Stimulated activated CD8-positive, alpha-beta memory T cell treated with anti-CD3 and anti-CD28 coated beads, Interleukin-2, amount 100 ng/mL, for 48 hours (primary cell): ENCODE results near the gene NKD1.

Experiments
- DNase-seq, 2 donors: peaks; one replicate each; pipeline ENCODE4 v3.0.0-alpha.2; 2020; ENCODE audit warnings: low read depth in 2 of 2

Gene NKD1

DNA sequence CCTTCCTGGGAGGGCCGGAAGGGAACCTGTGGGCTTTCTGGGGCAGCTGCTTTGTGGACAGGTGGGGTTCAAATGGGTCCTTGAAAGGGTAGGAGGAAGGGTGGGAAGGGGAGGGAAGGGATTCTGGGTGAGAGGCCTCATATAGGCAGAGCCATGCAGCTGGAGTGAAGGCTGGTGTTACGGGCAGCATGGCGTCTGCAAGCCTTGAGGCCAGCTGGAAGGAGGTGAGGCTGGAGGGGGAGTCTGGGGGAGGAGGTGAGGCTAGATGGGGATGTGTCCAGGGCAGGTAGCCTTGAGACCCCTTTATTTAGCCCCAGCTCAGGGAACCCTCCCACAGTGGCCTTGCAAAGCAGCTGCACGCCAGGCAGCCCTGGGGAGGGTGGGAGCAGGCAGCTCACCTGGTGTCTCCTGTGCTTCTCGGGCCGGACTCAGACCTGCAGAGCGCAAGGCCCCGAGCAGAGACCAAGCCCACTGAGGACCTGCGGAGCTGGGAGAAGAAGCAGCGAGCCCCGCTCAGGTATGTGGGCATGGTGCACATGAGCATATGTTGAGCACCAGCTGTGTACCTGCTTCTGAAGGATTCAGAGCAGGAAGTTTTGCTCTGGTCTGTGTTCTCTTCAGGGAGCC lies 82.3 kb downstream of the NKD1 start:
- DNase-seq = no peak

- no peak for DNase-seq
These were observed 83.2 kb downstream of the NKD1 start for GRCh38 chr16:50631249-50631984.

- DNase-seq = no peak
These were observed 83.9 kb downstream of the NKD1 start for GRCh38 chr16:50631985-50632576.

- DNase-seq = no peak
These were observed 85.0 kb downstream of the NKD1 start for GRCh38 chr16:50632927-50633800.

GRCh38 chr16:50634090-50634489 lies 85.9 kb downstream of the NKD1 start:
- DNase-seq = no peak

DNA sequence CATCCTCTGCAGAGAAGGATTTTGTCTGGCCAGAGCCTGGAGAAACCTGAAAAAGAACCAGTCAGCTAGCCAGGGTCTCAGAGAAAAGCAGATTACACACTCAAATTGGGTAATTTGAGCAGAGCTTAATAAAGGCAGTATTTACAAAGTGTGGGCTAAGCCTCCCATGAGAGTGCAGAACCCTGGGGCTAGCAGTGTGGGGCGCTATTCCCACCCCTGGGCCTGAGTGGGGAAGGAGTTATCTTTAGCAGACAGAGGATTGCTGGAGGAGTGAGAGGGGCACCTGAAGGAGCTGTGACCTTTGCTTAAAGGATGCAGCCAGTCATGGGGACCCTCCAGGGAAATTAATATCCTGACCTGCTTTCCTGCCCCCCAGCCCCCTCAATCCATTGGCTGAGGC lies 86.8 kb downstream of the NKD1 start:
- DNase-seq = no peak

DNA sequence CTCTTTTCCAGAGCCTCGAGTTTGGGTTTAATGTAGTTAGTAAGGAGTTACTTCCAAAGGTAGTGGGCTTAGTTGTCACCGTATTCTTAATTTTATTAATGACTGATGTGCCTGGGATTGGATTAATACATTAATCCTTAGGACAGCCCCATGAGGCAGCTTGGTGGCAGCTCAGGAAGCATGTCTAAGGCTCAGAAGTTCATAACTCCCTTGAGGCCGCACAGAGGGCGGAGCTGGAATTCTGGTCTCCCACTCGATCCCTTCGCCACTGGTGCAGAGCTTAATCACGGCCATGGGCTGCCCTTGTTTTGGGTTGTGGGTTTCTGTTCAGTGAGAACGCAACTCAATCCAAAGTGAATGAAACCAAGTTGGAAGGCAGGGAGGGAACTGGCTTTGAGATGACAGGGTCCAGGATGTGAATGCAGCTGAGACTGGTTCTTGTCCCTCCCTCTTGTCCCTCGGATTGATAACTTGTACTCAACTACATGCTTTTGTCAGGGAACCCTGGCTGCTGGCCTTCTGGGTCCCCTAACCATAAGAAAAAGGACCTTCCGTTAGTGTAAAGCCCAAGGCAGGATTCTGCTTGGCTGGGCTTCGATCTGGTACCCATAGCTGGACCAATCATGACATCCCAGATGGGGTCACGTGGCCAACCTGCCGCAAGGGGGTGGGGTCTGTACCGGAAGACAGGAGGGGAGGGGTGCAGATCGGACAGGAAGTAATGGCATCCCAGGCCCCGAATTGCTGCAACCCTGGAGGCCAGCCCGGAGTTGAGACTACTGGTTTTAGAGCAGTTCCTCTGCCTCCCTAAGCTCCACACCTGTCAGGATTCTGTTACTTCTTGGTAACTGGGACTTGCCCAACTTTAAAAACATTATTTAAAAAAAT lies 87.6 kb downstream of the NKD1 start:
- peak in 1 of 2 donors; percentile 10 for DNase-seq

- no peak for DNase-seq
These were observed 88.7 kb downstream of the NKD1 start for GRCh38 chr16:50636753-50637374.

DNA sequence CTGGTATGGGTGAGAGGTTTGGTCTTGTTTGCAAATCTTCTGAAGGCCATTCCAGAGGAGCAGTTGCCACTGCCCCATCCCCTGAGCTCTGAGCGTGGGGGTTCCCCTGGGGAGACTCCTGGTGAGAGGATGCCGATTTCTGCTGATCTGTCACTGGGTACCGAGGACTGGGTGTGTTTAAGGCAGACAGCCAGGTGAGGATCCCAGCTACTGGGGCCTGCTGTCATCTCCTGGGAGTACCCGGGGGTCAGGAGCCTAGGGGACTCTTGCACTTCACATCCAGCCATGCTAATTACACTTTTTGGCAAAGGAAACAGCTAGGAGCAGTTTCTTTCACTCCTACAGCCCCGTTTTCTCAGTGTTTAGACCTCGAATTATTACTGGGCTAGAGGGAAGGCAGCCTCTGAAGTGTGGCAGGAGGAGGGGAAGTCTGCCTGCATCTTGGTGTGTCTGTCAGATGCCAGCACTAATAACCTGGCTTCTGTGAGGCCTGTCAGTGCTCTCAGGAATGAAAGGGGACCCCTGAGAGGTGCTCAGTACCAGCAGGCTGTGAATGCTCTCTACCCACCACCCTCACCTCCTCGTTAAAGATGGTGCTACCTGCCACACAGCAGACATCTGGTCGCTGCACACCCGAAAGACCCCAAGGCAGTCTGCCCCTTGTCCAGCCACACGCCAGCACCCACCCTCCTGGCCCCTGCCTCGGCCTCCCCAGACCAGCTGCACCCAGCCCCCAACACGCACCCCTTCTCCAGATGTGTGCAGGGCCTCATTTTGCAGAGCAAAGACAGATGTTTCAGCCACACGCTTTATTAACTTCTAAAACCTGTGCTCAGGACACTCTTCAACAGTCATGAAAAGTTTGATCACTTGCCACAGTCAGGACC lies 89.8 kb downstream of the NKD1 start:
- DNase-seq = no peak

DNA sequence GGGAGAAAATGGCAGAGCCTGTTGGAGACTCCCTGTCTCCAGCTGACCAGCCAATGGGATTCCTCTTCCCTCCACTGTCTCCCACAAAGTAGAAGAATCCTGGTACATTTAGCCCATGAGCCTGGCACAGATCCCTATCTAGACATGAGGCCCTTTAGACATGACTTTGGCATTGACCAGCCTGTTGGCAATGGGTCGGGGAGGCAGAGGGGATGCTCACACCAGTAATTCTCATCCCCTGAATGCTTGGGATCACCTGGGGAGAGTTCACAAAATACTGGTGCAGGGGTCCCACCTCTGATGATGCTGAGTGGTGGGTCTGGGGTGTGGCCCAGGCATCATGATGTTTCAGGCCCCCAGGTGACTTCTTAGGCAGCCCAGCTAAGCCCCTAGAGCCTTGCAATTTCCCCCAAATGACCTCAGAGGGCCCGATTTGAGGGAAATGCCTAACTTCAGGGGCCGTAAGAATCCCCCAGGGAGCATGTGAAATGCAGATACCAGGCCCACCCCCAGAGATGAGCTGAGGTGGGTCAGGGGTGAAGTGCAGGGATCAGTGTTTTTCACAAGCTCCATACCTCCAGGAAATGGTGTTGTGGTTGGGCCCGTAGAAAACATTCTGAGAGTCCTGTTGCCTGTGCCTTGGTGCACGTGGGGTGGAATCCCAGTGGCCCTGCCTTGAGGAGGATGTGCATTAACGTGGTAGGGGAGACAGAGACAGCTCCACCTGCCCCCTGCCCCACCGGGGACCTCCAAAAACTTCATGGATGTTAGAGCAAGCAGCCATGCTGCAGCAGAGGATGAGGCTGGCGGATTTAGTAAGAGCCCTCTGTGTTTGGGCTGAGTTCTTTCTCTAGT lies 90.8 kb downstream of the NKD1 start:
- DNase-seq = no peak

- no peak for DNase-seq
These were observed 92.2 kb downstream of the NKD1 start for GRCh38 chr16:50640391-50640790.

DNA sequence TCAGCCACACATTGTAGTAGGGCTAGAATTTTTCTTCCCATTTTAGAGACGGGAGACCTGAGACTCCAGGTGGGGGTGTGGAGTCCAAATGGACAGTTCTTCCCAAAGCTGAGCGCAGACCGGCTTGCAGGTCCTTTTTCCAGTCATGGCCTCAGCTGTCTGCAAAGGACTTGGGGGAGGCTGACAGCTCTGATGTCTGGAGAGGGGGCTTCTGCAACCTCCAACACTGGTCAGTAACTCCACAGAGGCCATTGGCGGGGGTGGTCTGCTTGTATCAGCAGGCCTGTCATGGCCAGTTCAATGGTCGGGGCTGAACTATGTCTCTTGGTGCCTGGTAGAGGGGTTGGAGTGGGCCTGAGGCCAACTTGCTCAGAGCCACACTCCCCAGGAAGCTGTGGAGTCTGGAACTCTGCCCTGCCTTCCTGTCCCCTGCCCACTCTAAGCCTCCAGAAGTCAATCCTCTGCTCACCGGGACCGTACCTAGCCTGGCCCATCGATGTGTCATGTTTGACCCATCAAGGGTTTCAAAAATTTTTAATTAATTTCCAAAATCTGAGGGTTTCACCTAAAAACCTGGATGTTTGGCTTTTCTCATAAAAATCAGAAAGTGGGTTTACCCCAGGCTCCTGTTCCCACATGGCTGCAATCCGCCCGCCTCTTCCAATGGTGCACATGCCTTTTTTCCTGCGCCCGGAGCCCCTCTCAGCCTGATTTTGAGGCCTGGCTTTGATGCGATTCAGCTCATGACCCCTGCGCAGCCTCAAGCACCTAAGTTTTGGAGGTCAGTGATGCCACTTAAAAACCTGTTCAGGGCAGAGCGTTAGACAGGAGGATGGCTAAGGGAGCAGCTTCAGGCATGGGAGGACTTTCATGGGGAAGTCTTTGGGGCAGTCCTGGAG lies 93.0 kb downstream of the NKD1 start:
- no peak for DNase-seq

DNA sequence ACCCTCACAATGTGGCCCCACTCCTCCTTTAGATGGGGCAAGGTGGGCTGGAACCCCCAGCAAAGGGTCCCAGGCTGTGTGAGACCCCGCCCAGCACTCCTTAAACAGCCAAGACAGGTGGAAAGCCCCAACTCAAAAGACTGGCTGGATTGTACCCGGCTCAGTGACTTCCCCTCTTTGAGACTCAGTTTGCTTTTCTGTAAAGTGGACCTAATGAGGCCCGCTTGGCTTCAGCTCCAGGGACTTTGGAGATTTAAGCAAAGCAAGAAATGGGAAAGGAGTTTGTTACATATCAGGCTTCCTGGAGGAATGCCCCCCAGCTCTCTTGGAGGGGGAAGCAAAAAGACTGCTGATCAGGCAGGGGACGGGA lies 93.6 kb downstream of the NKD1 start:
- DNase-seq = no peak

DNA sequence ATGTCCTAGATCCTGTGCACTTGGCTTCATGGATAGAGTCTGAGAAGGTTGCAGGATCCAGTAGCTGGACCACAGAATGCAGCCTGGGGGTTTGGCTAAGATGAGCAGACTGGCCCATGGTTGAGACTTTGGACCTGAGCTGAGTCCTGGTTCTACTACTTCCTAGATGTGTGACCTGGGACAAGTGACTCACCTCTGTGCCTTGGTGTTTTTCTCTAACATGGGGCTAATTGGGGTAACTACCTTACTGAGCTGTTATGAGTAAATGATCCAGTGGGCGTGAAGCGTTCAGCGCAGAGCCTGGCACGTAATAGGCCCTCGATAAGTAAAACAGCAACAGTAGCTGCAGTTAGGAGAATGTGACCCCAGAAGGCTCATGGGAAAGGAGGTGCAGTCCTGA lies 94.2 kb downstream of the NKD1 start:
- DNase-seq = no peak

- DNase-seq = no peak
These were observed 95.0 kb downstream of the NKD1 start for GRCh38 chr16:50643192-50643591.

GRCh38 chr16:50644245-50644644 lies 96.0 kb downstream of the NKD1 start:
- DNase-seq = no peak

DNA sequence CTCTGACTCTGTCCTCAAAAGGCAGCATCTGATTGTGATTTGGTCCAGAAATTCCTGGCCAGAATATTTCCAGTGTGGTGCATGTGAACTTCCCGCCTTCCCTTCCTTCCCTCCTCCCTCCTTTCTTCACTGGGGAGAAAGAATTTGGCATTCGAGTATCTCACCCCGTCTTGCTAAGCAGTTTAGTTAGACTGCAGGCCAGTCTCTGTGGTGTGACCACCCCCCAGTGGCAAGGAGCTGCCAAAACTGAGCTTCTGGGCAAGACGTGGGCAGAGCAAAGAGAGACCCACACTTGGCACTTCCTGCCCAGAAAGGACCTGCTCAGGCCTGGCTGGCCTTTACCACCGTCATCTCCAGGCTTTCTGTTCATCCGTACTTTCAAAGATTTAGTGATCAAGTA lies 96.5 kb downstream of the NKD1 start:
- DNase-seq = no peak
